H9 (cell line): ENCODE measurements around the gene HLA-E. TPM values are rescaled to one million over a fixed set of nuclear protein-coding genes. Genes with fewer than 3 reads are reported as not detected.

Experiments used
- DNase-seq: peaks from one replicate; pipeline ENCODE4 v3.0.0-alpha.2; 2017
- H2AFZ ChIP-seq: one replicate; pipeline ENCODE4 v1.6.1; 2013; ENCODE audit warnings: mild to moderate bottlenecking, low read length, control low read depth, moderate library complexity
- H2AK5ac ChIP-seq: 2 replicates; pipeline ENCODE4 v1.6.1; 2013; ENCODE audit warnings: low read length, control low read depth, mixed read lengths; ENCODE audit not compliant: insufficient read length
- H2BK120ac ChIP-seq: one replicate; pipeline ENCODE4 v1.6.1; 2013; ENCODE audit warnings: low read depth, mild to moderate bottlenecking, low read length, control low read depth, inconsistent platforms; ENCODE audit not compliant: poor library complexity, severe bottlenecking
- H2BK12ac ChIP-seq: 2 replicates; pipeline ENCODE4 v1.6.1; 2013; ENCODE audit warnings: low read length, control low read depth, mixed read lengths, low read depth; ENCODE audit not compliant: insufficient read length
- H2BK15ac ChIP-seq: 2 replicates; pipeline ENCODE4 v1.6.1; 2013; ENCODE audit warnings: low read depth, low read length, control low read depth
- H2BK20ac ChIP-seq: one replicate; pipeline ENCODE4 v1.6.1; 2013; ENCODE audit warnings: low read depth, mild to moderate bottlenecking, low read length, control low read depth, inconsistent platforms; ENCODE audit not compliant: poor library complexity, severe bottlenecking
- H2BK5ac ChIP-seq: 2 replicates; pipeline ENCODE4 v1.6.1; 2013; ENCODE audit warnings: low read length, control low read depth, mixed read lengths; ENCODE audit not compliant: insufficient read length
- H3K14ac ChIP-seq: 2 replicates; pipeline ENCODE4 v1.6.1; 2013; ENCODE audit warnings: low read length, control low read depth; ENCODE audit not compliant: insufficient read depth
- H3K18ac ChIP-seq: 2 replicates; pipeline ENCODE4 v1.6.1; 2013; ENCODE audit warnings: low read depth, mild to moderate bottlenecking, mixed read lengths, low read length, control low read depth; ENCODE audit not compliant: insufficient read length
- H3K23ac ChIP-seq: 2 replicates; pipeline ENCODE4 v1.6.1; 2013; ENCODE audit warnings: low read length, control low read depth, mixed read lengths, low read depth; ENCODE audit not compliant: insufficient read length
- H3K23me2 ChIP-seq: 2 replicates; pipeline ENCODE4 v1.6.1; 2013; ENCODE audit warnings: low read depth, mild to moderate bottlenecking, mixed read lengths, low read length, control low read depth; ENCODE audit not compliant: insufficient read length, poor library complexity, severe bottlenecking
- H3K27ac ChIP-seq: 2 replicates; pipeline ENCODE4 v1.5.1; 2013; ENCODE audit warnings: low read length, control low read depth, mixed read lengths, low read depth; ENCODE audit not compliant: insufficient read length
- H3K27me3 ChIP-seq: 2 replicates; pipeline ENCODE4 v1.6.1; 2013; ENCODE audit warnings: low read length, control low read depth, inconsistent platforms; ENCODE audit not compliant: insufficient read depth
- H3K4ac ChIP-seq: 2 replicates; pipeline ENCODE4 v1.6.1; 2013; ENCODE audit warnings: low read depth, mild to moderate bottlenecking, control low read depth, inconsistent platforms, low read length, moderate library complexity
- H3K4me1 ChIP-seq: 2 replicates; pipeline ENCODE4 v1.6.1; 2013; ENCODE audit warnings: low read length, control low read depth, inconsistent platforms; ENCODE audit not compliant: insufficient read depth
- H3K4me2 ChIP-seq: 2 replicates; pipeline ENCODE4 v1.6.1; 2013; ENCODE audit warnings: low read length, control low read depth, mixed read lengths; ENCODE audit not compliant: insufficient read length, insufficient read depth
- H3K56ac ChIP-seq: 2 replicates; pipeline ENCODE4 v1.6.1; 2013; ENCODE audit warnings: low read depth, mild to moderate bottlenecking, mixed read lengths, low read length, control low read depth; ENCODE audit not compliant: insufficient read length
- H3K79me1 ChIP-seq: 2 replicates; pipeline ENCODE4 v1.6.1; 2013; ENCODE audit warnings: low read depth, mild to moderate bottlenecking, moderate library complexity, low read length, control low read depth, inconsistent platforms; ENCODE audit not compliant: insufficient read depth, poor library complexity, severe bottlenecking
- H3K79me2 ChIP-seq: 2 replicates; pipeline ENCODE4 v1.6.1; 2013; ENCODE audit warnings: low read length, control low read depth, inconsistent platforms; ENCODE audit not compliant: insufficient read depth
- H3K9ac ChIP-seq: 2 replicates; pipeline ENCODE4 v1.6.1; 2013; ENCODE audit warnings: low read length, control low read depth, mixed read lengths; ENCODE audit not compliant: insufficient read length; ENCODE audit errors: extremely low read depth
- H3K9me3 ChIP-seq: one replicate; pipeline ENCODE4 v1.6.1; 2013; ENCODE audit warnings: low read depth, low read length, inconsistent platforms; ENCODE audit not compliant: control insufficient read depth
- H3T11ph ChIP-seq: one replicate; pipeline ENCODE4 v1.6.1; 2013; ENCODE audit warnings: mild to moderate bottlenecking, low read length, control low read depth, inconsistent platforms
- H4K20me1 ChIP-seq: one replicate; pipeline ENCODE4 v1.6.1; 2013; ENCODE audit not compliant: control insufficient read depth, insufficient read length, insufficient read depth
- H4K5ac ChIP-seq: 2 replicates; pipeline ENCODE4 v1.6.1; 2013; ENCODE audit warnings: low read depth, mild to moderate bottlenecking, mixed read lengths, low read length, control low read depth; ENCODE audit not compliant: insufficient read length
- H4K8ac ChIP-seq: replicated peaks from 2 replicates; pipeline ENCODE4 v1.6.1; 2013; ENCODE audit warnings: low read length, control low read depth, mixed read lengths, low read depth; ENCODE audit not compliant: insufficient read length
- H4K91ac ChIP-seq: 2 replicates; pipeline ENCODE4 v1.6.1; 2013; ENCODE audit warnings: low read depth, mild to moderate bottlenecking, moderate library complexity, mixed read lengths, low read length, control low read depth; ENCODE audit not compliant: insufficient read length
- H3K27ac Mint-ChIP-seq, 3 experiments: 2 replicates in 2 of 3; 3 replicates in 1 of 3; pipeline ENCODE4 v1.8.0; 2020 to 2021; ENCODE audit warnings: mixed read lengths in 3 of 3, mild to moderate bottlenecking in 1 of 3, moderate library complexity in 1 of 3
- H3K27me3 Mint-ChIP-seq: 2 replicates; pipeline ENCODE4 v1.8.0; 2021; ENCODE audit warnings: low read depth, mild to moderate bottlenecking, moderate library complexity, mixed read lengths
- H3K36me3 Mint-ChIP-seq, 3 experiments: 2 replicates in 2 of 3; 3 replicates in 1 of 3; pipeline ENCODE4 v1.8.0; 2020 to 2021; ENCODE audit warnings: low read depth in 3 of 3, mixed read lengths in 3 of 3; ENCODE audit not compliant: insufficient read depth in 1 of 3
- H3K4me1 Mint-ChIP-seq, 2 experiments: 2 replicates each; pipeline ENCODE4 v1.8.0; 2020; ENCODE audit warnings: mixed read lengths in 2 of 2
- H3K4me3 Mint-ChIP-seq, 2 experiments: 2 replicates in 1 of 2; 3 replicates in 1 of 2; pipeline ENCODE4 v1.8.0; 2020 to 2021; ENCODE audit warnings: mild to moderate bottlenecking in 2 of 2, mixed read lengths in 2 of 2, moderate library complexity in 1 of 2
- H3K9me3 Mint-ChIP-seq, 2 experiments: 2 replicates in 1 of 2; 3 replicates in 1 of 2; pipeline ENCODE4 v1.8.0; 2020; ENCODE audit warnings: mild to moderate bottlenecking in 2 of 2, mixed read lengths in 2 of 2, moderate library complexity in 1 of 2
- WGBS: extraction: QIAGEN DNeasy Blood & Tissue Kit; methylation state at CpG from one replicate; pipeline ENCODE4 v1.1.7; 2013; ENCODE audit warnings: missing lambda C conversion rate, low lambda C conversion rate, mixed read lengths; ENCODE audit not compliant: insufficient read length; ENCODE audit errors: extremely low coverage; 5-methylcytosine and 5-hydroxymethylcytosine counted together
- total RNA-seq: library from RNA; stranded (reverse); gene quantifications from 2 replicates; pipeline ENCODE4 v1.2.1, GENCODE V29; 2021
- TF ChIP-seq, protein P1 (sequence below): fragments of 200-600 bp; sonication (generic); conservative IDR thresholded peaks from 3 replicates; pipeline ENCODE4 v1.8.0; 2021; ENCODE audit warnings: antibody characterized with exemption, mild to moderate bottlenecking

Gene HLA-E
- total RNA-seq, 1 experiment from 2014 or later: 28.1 TPM

DNA sequence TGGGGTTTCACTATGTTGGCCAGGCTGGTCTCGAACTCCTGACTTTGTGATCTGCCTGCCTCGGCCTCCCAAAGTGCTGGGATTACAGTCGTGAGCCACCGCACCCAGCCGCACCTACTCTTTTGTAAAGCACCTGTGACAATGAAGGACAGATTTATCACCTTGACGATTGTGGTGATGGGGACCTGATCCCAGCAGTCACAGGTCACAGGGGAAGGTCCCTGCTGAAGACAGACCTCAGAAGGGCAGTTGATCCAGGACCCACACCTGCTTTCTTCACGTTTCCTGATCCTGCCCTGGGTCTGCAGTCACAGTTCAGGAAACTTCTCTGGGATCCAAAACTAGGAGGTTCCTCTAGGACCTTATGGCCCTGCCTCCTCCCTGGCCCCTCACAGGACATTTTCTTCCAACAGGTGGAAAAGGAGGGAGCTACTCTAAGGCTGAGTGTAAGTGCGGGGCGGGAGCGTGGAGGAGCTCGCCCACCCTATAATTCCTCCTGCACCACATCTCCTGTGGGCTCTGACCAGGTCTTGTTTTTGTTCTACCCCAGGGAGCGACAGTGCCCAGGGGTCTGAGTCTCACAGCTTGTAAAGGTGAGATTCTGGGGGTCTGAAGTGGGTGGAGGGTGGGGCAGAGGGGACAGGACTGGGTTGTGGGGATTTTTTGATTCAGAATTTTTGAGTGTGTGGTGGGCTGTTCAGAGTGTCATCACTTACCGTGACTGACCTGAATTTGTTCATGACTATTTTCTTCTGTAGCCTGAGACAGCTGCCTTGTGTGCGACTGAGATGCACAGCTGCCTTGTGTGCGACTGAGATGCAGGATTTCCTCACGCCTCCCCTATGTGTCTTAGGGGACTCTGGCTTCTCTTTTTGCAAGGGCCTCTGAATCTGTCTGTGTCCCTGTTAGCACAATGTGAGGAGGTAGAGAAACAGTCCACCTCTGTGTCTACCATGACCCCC, 3.0 kb downstream of the HLA-E start:
- no peak overlapping the region for H3K4me2 ChIP-seq
- no peak overlapping the region for H3K18ac ChIP-seq
- H4K8ac ChIP-seq: no peak overlapping the region
- peaks cover 23 to 27% (median 26%) of the 10 kb centered on the region in 3 experiments; a peak in 6 of 7 replicates for H3K36me3 Mint-ChIP-seq
- peaks cover 12% of the 10 kb centered on the region for H3K27me3 Mint-ChIP-seq
- no peak overlapping the region for H3K9ac ChIP-seq
- no peak for DNase-seq
- H3T11ph ChIP-seq: no peak overlapping the region
- no peaks in the 10 kb centered on the region; the same call in 1 of the 2 replicates for H3K27me3 ChIP-seq
- TF ChIP-seq, protein P1, sequence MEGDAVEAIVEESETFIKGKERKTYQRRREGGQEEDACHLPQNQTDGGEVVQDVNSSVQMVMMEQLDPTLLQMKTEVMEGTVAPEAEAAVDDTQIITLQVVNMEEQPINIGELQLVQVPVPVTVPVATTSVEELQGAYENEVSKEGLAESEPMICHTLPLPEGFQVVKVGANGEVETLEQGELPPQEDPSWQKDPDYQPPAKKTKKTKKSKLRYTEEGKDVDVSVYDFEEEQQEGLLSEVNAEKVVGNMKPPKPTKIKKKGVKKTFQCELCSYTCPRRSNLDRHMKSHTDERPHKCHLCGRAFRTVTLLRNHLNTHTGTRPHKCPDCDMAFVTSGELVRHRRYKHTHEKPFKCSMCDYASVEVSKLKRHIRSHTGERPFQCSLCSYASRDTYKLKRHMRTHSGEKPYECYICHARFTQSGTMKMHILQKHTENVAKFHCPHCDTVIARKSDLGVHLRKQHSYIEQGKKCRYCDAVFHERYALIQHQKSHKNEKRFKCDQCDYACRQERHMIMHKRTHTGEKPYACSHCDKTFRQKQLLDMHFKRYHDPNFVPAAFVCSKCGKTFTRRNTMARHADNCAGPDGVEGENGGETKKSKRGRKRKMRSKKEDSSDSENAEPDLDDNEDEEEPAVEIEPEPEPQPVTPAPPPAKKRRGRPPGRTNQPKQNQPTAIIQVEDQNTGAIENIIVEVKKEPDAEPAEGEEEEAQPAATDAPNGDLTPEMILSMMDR: no peak
- no peak overlapping the region for H2BK20ac ChIP-seq
- no peaks in the 10 kb centered on the region for H3K79me1 ChIP-seq
- H3K9me3 ChIP-seq: no peaks in the 10 kb centered on the region
- H2BK12ac ChIP-seq: no peak overlapping the region
- no peaks in the 10 kb centered on the region for H3K9me3 Mint-ChIP-seq
- H2AK5ac ChIP-seq: no peak overlapping the region
- no peaks in the 10 kb centered on the region for H4K20me1 ChIP-seq
- no peaks in the 10 kb centered on the region for H3K79me2 ChIP-seq
- no peak overlapping the region for H2BK5ac ChIP-seq
- H3K56ac ChIP-seq: no peak overlapping the region
- H3K4me3 Mint-ChIP-seq: no peak overlapping the region; a peak in 1 of 5 replicates
- peaks cover 5% of the 10 kb centered on the region for H3K23me2 ChIP-seq
- no peak overlapping the region for H2BK120ac ChIP-seq
- no CpG with 5 or more reads among the region's 16 CpGs for WGBS
- no peak overlapping the region for H3K27ac ChIP-seq
- H3K4me1 ChIP-seq: no peaks in the 10 kb centered on the region; the same call in 1 of the 2 replicates
- no peak overlapping the region for H3K23ac ChIP-seq
- no peak overlapping the region for H4K91ac ChIP-seq
- no peak overlapping the region for H4K5ac ChIP-seq
- no peak overlapping the region for H3K14ac ChIP-seq
- H3K27ac Mint-ChIP-seq: no peak overlapping the region; a peak in 1 of 7 replicates
- no peak overlapping the region for H2BK15ac ChIP-seq
- H3K4me1 Mint-ChIP-seq: peaks cover 7 to 13% of the 10 kb centered on the region in 2 experiments
- H2AFZ ChIP-seq: no peak overlapping the region
- H3K4ac ChIP-seq: no peak overlapping the region
